ENCODE results near the gene MAD1L1. TPM values are rescaled to one million over a fixed set of nuclear protein-coding genes. Genes with fewer than 3 reads are reported as not detected.

The MAD1L1 gene
- total RNA-seq, 6 experiments from 2014 or later = 15.1 to 37.4 (median 20.5) TPM

GRCh38 chr7:2070151-2070763 is 162.5 kb downstream of the MAD1L1 start:
- H3K36me3 ChIP-seq = no peaks in the 10 kb centered on the region
- 80% methylated on average over 8 of the region's 20 CpGs for WGBS (ENCODE audit: insufficient coverage, low coverage, low lambda C conversion rate, missing lambda C conversion rate)
- H3K9me3 ChIP-seq = no peaks in the 10 kb centered on the region
- intact Hi-C loops (cut with DNase I) = no loop called here
- H3K4me1 ChIP-seq = no peaks in the 10 kb centered on the region
- DNase-seq = no peak
- TF ChIP-seq POLR2A (IDR thresholded peaks at IDR 0.05) = no peak
- TF ChIP-seq CTCF (IDR thresholded peaks at IDR 0.05) = no peak
- H3K4me3 ChIP-seq = no peak overlapping the region
- no peak for ATAC-seq
- H3K27me3 ChIP-seq = no peaks in the 10 kb centered on the region
- H3K27ac ChIP-seq = no peak overlapping the region

DNA sequence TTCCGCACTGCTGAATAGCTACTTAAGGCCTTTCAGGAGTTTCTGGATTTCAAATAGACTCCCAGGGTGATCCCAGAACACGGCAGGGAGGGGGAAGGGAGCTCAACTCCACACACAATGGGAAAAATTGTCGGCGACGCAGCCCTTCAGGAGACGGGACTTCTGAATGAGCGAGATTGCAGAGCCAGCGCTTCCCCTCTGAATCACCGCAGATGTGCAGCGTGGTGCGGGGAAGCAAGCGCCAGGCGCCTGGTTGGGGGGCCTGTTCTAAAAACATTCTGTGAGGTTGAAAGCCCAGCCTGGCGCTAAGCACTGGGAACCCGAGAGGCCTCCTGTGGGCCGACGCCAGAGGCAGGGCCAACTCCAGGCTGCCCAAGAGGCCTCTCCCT is 163.3 kb downstream of the MAD1L1 start:
- DNase-seq (no peak), ATAC-seq (no peak)
- no peak for TF ChIP-seq CTCF (IDR thresholded peaks at IDR 0.05)
- no peak for TF ChIP-seq POLR2A (IDR thresholded peaks at IDR 0.05)
- no peaks in the 10 kb centered on the region for H3K4me1 ChIP-seq
- no peaks in the 10 kb centered on the region for H3K9me3 ChIP-seq
- 80% methylated on average over 4 of the region's 17 CpGs for WGBS (ENCODE audit: insufficient coverage, low coverage, low lambda C conversion rate, missing lambda C conversion rate)
- no peaks in the 10 kb centered on the region for H3K27me3 ChIP-seq
- intact Hi-C loops (cut with DNase I) = no loop called here
- no peak overlapping the region for H3K27ac ChIP-seq
- no peaks in the 10 kb centered on the region for H3K36me3 ChIP-seq
- H3K4me3 ChIP-seq = no peak overlapping the region

GRCh38 chr7:2068693-2069471 is 163.9 kb downstream of the MAD1L1 start:
- ATAC-seq (no peak), DNase-seq (no peak)
- Histone ChIP-seq H3K9me3 (no peaks in the 10 kb centered on the region), H3K36me3 (no peaks in the 10 kb centered on the region), H3K27ac (no peak overlapping the region), H3K4me3 (no peak overlapping the region), H3K4me1 (no peaks in the 10 kb centered on the region), H3K27me3 (no peaks in the 10 kb centered on the region)
- intact Hi-C loops (cut with DNase I) = no loop called here
- TF ChIP-seq POLR2A (IDR thresholded peaks at IDR 0.05) (no peak), CTCF (IDR thresholded peaks at IDR 0.05) (no peak)
- WGBS (ENCODE audit: insufficient coverage, low coverage, low lambda C conversion rate, missing lambda C conversion rate) = no CpG with 5 or more reads among the region's 23 CpGs

- DNase-seq (no peak), ATAC-seq (no peak)
- Histone ChIP-seq H3K4me1 (no peaks in the 10 kb centered on the region), H3K9me3 (no peaks in the 10 kb centered on the region), H3K27me3 (no peaks in the 10 kb centered on the region), H3K27ac (no peak overlapping the region), H3K36me3 (no peaks in the 10 kb centered on the region), H3K4me3 (no peak overlapping the region)
- intact Hi-C loops (cut with DNase I) = no loop called here
- TF ChIP-seq POLR2A (IDR thresholded peaks at IDR 0.05) (no peak), CTCF (IDR thresholded peaks at IDR 0.05) (no peak)
- WGBS (ENCODE audit: insufficient coverage, low coverage, low lambda C conversion rate, missing lambda C conversion rate) = 60% methylated on average over 2 of the region's 28 CpGs
Observed at GRCh38 chr7:2066251-2066919, 166.4 kb downstream of the MAD1L1 start.
